Glutamatergic neuron (in vitro differentiated cells): Measurements from ENCODE around the gene RNF111. TPM values are rescaled to one million over a fixed set of nuclear protein-coding genes. Genes with fewer than 3 reads are reported as not detected.
"Not testable (repeated sequence)": the region's sequence is repeated elsewhere in the genome, so short reads cannot be mapped to it uniquely, and the experiment has no call there.

Source experiments
- DNase-seq: peaks from one replicate; pipeline ENCODE4 v3.0.0; 2022
- H3K27ac Mint-ChIP-seq: one replicate; pipeline ENCODE4 v1.8.0; 2020; ENCODE audit warnings: mild to moderate bottlenecking, mixed read lengths, inconsistent platforms; ENCODE audit not compliant: unreplicated experiment
- H3K27me3 Mint-ChIP-seq: one replicate; pipeline ENCODE4 v1.8.0; 2020; ENCODE audit warnings: mild to moderate bottlenecking, moderate library complexity, mixed read lengths, inconsistent platforms; ENCODE audit not compliant: unreplicated experiment
- H3K36me3 Mint-ChIP-seq: one replicate; pipeline ENCODE4 v1.8.0; 2020; ENCODE audit warnings: mild to moderate bottlenecking, mixed read lengths, inconsistent platforms; ENCODE audit not compliant: unreplicated experiment
- H3K4me1 Mint-ChIP-seq: one replicate; pipeline ENCODE4 v1.8.0; 2020; ENCODE audit warnings: mild to moderate bottlenecking, low read depth, mixed read lengths, inconsistent platforms; ENCODE audit not compliant: unreplicated experiment
- H3K4me3 Mint-ChIP-seq: one replicate; pipeline ENCODE4 v1.8.0; 2020; ENCODE audit warnings: mild to moderate bottlenecking, mixed read lengths, inconsistent platforms; ENCODE audit not compliant: unreplicated experiment
- H3K9me3 Mint-ChIP-seq: one replicate; pipeline ENCODE4 v1.8.0; 2020; ENCODE audit warnings: mild to moderate bottlenecking, moderate library complexity, mixed read lengths, inconsistent platforms; ENCODE audit not compliant: unreplicated experiment
- CTCF ChIP-seq: fragments of 200-600 bp; sonication (generic); IDR thresholded peaks from one replicate; pipeline ENCODE4 v1.5.0; 2021; ENCODE audit not compliant: partially characterized antibody, unreplicated experiment
- total RNA-seq: library from RNA; stranded (reverse); fragmentation: NEBNext Ultra II Directional; extraction: Animal tissue kit (Norgen Biotek cat#: 25700); gene quantifications from one replicate; pipeline ENCODE4 v1.2.1, GENCODE V29; 2021; ENCODE audit not compliant: unreplicated experiment

RNF111 gene
- total RNA-seq, 1 donor from 2014 or later, result 57.4 TPM

GRCh38 chr15:59124261-59124660 is 136.8 kb downstream of the RNF111 start:
- H3K4me1 Mint-ChIP-seq, result no peaks in the 10 kb centered on the region
- H3K36me3 Mint-ChIP-seq, result no peaks in the 10 kb centered on the region
- H3K27ac Mint-ChIP-seq, result no peak overlapping the region
- H3K9me3 Mint-ChIP-seq, result peaks cover 3% of the 10 kb centered on the region
- H3K27me3 Mint-ChIP-seq, result no peaks in the 10 kb centered on the region
- no peak overlapping the region for H3K4me3 Mint-ChIP-seq
- no peak for DNase-seq
- TF ChIP-seq CTCF, result no peak

GRCh38 chr15:59125683-59126082 is 138.2 kb downstream of the RNF111 start:
- H3K27ac Mint-ChIP-seq, H3K9me3 Mint-ChIP-seq, H3K36me3 Mint-ChIP-seq, DNase-seq, H3K4me3 Mint-ChIP-seq, H3K4me1 Mint-ChIP-seq, H3K27me3 Mint-ChIP-seq: not testable (repeated sequence)

GRCh38 chr15:59127255-59127654 is 139.8 kb downstream of the RNF111 start:
- H3K27me3 Mint-ChIP-seq, H3K9me3 Mint-ChIP-seq, H3K4me3 Mint-ChIP-seq, DNase-seq, H3K36me3 Mint-ChIP-seq, H3K4me1 Mint-ChIP-seq, H3K27ac Mint-ChIP-seq: not testable (repeated sequence)

DNA sequence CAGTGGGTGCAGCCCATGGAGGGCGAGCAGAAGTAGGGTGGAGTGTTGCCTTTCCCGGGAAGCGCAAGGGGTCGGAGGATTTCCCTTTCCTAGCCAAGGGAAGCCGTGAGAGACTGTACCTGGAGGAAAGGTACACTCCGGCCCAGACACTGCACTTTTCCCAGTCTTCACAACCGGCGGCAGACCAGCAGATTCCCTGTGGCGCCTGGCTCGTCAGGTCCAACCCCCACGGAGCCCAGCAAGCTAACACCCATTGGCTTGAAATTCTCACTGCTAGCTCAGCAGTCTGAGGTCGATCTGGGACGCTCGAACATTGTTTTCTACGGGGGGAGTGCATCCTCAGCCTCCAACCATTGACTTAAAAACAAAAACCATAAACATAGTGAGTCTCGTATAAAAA is 144.0 kb downstream of the RNF111 start:
- Mint-ChIP-seq H3K9me3 (no peaks in the 10 kb centered on the region), H3K27ac (no peak overlapping the region), H3K4me1 (no peaks in the 10 kb centered on the region), H3K27me3 (no peaks in the 10 kb centered on the region), H3K36me3 (peaks cover 4% of the 10 kb centered on the region), H3K4me3 (no peak overlapping the region)
- no peak for DNase-seq
- no peak for TF ChIP-seq CTCF

GRCh38 chr15:59131969-59132562 is 144.6 kb downstream of the RNF111 start:
- no peak for DNase-seq
- no peaks in the 10 kb centered on the region for H3K4me1 Mint-ChIP-seq
- no peak for TF ChIP-seq CTCF
- no peaks in the 10 kb centered on the region for H3K27me3 Mint-ChIP-seq
- no peak overlapping the region for H3K27ac Mint-ChIP-seq
- no peaks in the 10 kb centered on the region for H3K9me3 Mint-ChIP-seq
- H3K4me3 Mint-ChIP-seq, result no peak overlapping the region
- peaks cover 4% of the 10 kb centered on the region for H3K36me3 Mint-ChIP-seq

DNA sequence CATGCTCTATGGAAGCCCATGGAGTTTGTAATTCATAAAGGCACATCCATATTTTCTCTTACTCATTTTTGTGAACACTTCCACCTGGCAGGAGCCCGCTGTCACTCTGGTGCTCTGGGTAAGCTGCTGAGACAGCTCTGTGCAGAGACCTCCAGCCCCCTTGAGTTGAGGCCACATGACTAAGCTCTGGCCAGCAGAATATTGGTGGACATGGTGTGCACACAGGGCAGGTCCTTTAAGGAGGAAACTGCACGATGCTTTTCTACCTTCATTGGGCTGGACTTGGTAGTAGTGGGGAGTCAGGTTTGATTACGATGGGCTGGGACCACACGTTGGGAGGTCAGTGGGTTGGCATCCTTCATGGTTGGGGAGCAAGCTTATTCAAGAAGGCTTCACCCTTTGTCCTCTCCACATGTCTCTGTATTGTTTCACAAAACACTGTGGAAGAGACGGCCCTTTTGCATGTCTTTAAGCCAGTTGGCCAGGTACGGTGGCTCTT is 146.5 kb downstream of the RNF111 start:
- H3K27me3 Mint-ChIP-seq, result no peaks in the 10 kb centered on the region
- H3K4me1 Mint-ChIP-seq, result no peaks in the 10 kb centered on the region
- peaks cover 4% of the 10 kb centered on the region for H3K36me3 Mint-ChIP-seq
- TF ChIP-seq CTCF, result no peak
- H3K4me3 Mint-ChIP-seq, result no peak overlapping the region
- H3K27ac Mint-ChIP-seq, result no peak overlapping the region
- no peaks in the 10 kb centered on the region for H3K9me3 Mint-ChIP-seq
- DNase-seq, result no peak
